Psoas muscle (tissue), 8 donors: ENCODE results near the gene CCL4. TPM values are rescaled to one million over a fixed set of nuclear protein-coding genes. Genes with fewer than 3 reads are reported as not detected.
A peak's percentile ranks its signal among the peaks of the same experiment; 100 is the strongest.
"Not testable (repeated sequence)": the region's sequence is repeated elsewhere in the genome, so short reads cannot be mapped to it uniquely, and the experiment has no call there.

Source experiments
- ATAC-seq, 4 donors: fragments of 200-7000 bp; cut with Tn5 transposase; one replicate each; pipeline ENCODE4 v1.9.1; 2020; ENCODE audit warnings: moderate library complexity in 3 of 4, mild to moderate bottlenecking in 2 of 4
- DNase-seq, 2 donors: peaks; one replicate each; pipeline ENCODE4 v3.0.0-alpha.2; 2020
- H3K27ac ChIP-seq: fragments of 200-600 bp; one replicate; pipeline ENCODE4 v1.8.0; 2022
- H3K27me3 ChIP-seq, 3 donors: fragments of 200-600 bp in 1 of 3; one replicate each; pipeline versions ENCODE4 v1.6.1 to v1.8.0; 2013 to 2022; ENCODE audit warnings: low read length in 2 of 3, mild to moderate bottlenecking in 2 of 3, moderate library complexity in 1 of 3; ENCODE audit not compliant: insufficient read depth in 3 of 3
- H3K36me3 ChIP-seq, 2 donors: fragments of 200-600 bp in 1 of 2; one replicate each; pipeline versions ENCODE4 v1.6.1 to v1.8.0; 2013 to 2022; ENCODE audit warnings: low read depth in 1 of 2, mild to moderate bottlenecking in 1 of 2, moderate library complexity in 1 of 2; ENCODE audit not compliant: insufficient read depth in 1 of 2
- H3K4me1 ChIP-seq: fragments of 200-600 bp; one replicate; pipeline ENCODE4 v1.8.0; 2022
- H3K4me3 ChIP-seq: fragments of 200-600 bp; one replicate; pipeline ENCODE4 v1.8.0; 2022; ENCODE audit warnings: mild to moderate bottlenecking
- H3K9me3 ChIP-seq: fragments of 200-600 bp; one replicate; pipeline ENCODE4 v1.8.0; 2022
- CTCF ChIP-seq: fragments of 200-600 bp; IDR thresholded peaks from one replicate; pipeline ENCODE4 v1.8.0; 2022; ENCODE audit warnings: antibody characterized with exemption
- WGBS, 3 donors: extraction: QIAGEN DNeasy Blood & Tissue Kit; methylation state at CpG; one replicate each; pipeline versions ENCODE4 v1.1.6 to v1.1.7; 2013; 5-methylcytosine and 5-hydroxymethylcytosine counted together
- intact Hi-C, 2 donors: fragments of 100-400 bp; cut with DNase I; formaldehyde crosslinking; loops; one replicate each; pipeline versions ENCODE4 v1.11.0 to v1.14.2; 2022
- polyA plus RNA-seq, 3 donors: library from polyadenylated mRNA; stranded (reverse); fragments of 200-250 nt; gene quantifications; one replicate each; pipeline ENCODE4 v1.2.3, GENCODE V29; 2013
- total RNA-seq, 4 donors: library from RNA; stranded (reverse); fragmentation: NEBNext Ultra II Directional in 2 of 4; extraction: Animal tissue kit (Norgen Biotek cat#: 25700) in 2 of 4; gene quantifications; one replicate each; pipeline versions ENCODE4 v1.2.1 to v1.2.4, GENCODE V29; 2021 to 2023
- donor health status: healthy with polysubstance abuse.
- donor health status: DM: no; HTN: no; CAD: no; lungs with moderate emphysema.
- donor health status: Bipolar disorder and iron deficiency.
- donor health status: healthy.
- donor health status: DM: yes; HTN: yes; CAD: no.
- donor health status: DM: no; HTN: no; CAD: no.
- donor health status: DM: no; HTN: no; CAD: no.
- donor health status: DM: yes; HTN: yes; CAD: no.

Gene CCL4
- total and polyA plus RNA-seq, 7 donors: 0.13 to 2.2 (median 0.41) TPM

- Histone ChIP-seq H3K9me3 (no peaks in the 10 kb centered on the region), H3K4me1 (no peaks in the 10 kb centered on the region), H3K36me3 (no peaks in the 10 kb centered on the region), H3K27me3 (no peaks in the 10 kb centered on the region), H3K4me3 (no peak overlapping the region), H3K27ac (no peak overlapping the region)
- 85 to 87% (median 86%) methylated on average over 12 of the region's 12 CpGs for WGBS, 3 donors
- intact Hi-C loops: no loop called here
- no peak for TF ChIP-seq CTCF
- ATAC-seq: peak in 1 of 4 donors; percentile 46
- no peak for DNase-seq
These were observed 15.1 kb downstream of the CCL4 start for GRCh38 chr17:36118477-36119353.

GRCh38 chr17:36120221-36120620 is 16.6 kb downstream of the CCL4 start:
- 64 to 74% (median 67%) methylated on average over 3 of the region's 3 CpGs for WGBS, 3 donors
- Histone ChIP-seq H3K9me3 (peaks cover 3% of the 10 kb centered on the region), H3K4me1 (no peaks in the 10 kb centered on the region), H3K27me3 (no peaks in the 10 kb centered on the region), H3K4me3 (no peak overlapping the region), H3K36me3 (no peaks in the 10 kb centered on the region), H3K27ac (no peak overlapping the region)
- DNase-seq (no peak), ATAC-seq (no peak)
- intact Hi-C loops: no loop called here
- no peak for TF ChIP-seq CTCF

GRCh38 chr17:36121099-36121498 is 17.5 kb downstream of the CCL4 start:
- 65 to 75% (median 68%) methylated on average over 6 of the region's 6 CpGs for WGBS, 3 donors
- intact Hi-C loops, H3K27ac ChIP-seq, H3K4me1 ChIP-seq, H3K4me3 ChIP-seq, DNase-seq, ATAC-seq, H3K36me3 ChIP-seq, H3K27me3 ChIP-seq: not testable (repeated sequence)
- peaks cover 11% of the 10 kb centered on the region for H3K9me3 ChIP-seq

- H3K27ac ChIP-seq: no peak overlapping the region
- H3K36me3 ChIP-seq: no peaks in the 10 kb centered on the region
- DNase-seq: no peak
- peaks cover 0 to 2% (median 0%) of the 10 kb centered on the region in 3 donors for H3K27me3 ChIP-seq
- peaks cover 13% of the 10 kb centered on the region for H3K9me3 ChIP-seq
- intact Hi-C loops: no loop called here
- H3K4me3 ChIP-seq: no peak overlapping the region
- ATAC-seq: no peak
- no peak for TF ChIP-seq CTCF
- H3K4me1 ChIP-seq: no peaks in the 10 kb centered on the region
- 59 to 66% (median 66%) methylated on average over 2 of the region's 2 CpGs for WGBS, 3 donors
These were observed 19.8 kb downstream of the CCL4 start for GRCh38 chr17:36123431-36123830.

GRCh38 chr17:36124879-36125824 is 21.5 kb downstream of the CCL4 start:
- peaks cover 0 to 3% (median 2%) of the 10 kb centered on the region in 3 donors for H3K27me3 ChIP-seq
- H3K27ac ChIP-seq: no peak overlapping the region
- ATAC-seq (no peak), DNase-seq (no peak)
- no peak overlapping the region for H3K4me3 ChIP-seq
- no peak for TF ChIP-seq CTCF
- intact Hi-C loops: no loop called here
- H3K9me3 ChIP-seq: peaks cover 13% of the 10 kb centered on the region
- no peaks in the 10 kb centered on the region for H3K4me1 ChIP-seq
- 81 to 82% (median 81%) methylated on average over 9 of the region's 9 CpGs for WGBS, 3 donors
- no peaks in the 10 kb centered on the region for H3K36me3 ChIP-seq
